GM12892 (cell line): Measurements from ENCODE around the gene CNIH3.

Experiments
- DNase-seq: peaks from one replicate; pipeline ENCODE4 v3.0.0; 2011; ENCODE audit not compliant: insufficient read length
- FAIRE-seq: peaks from 2 replicates; lab custom pipeline; 2011; peaks lifted over from hg19 to GRCh38; lab: Jason Lieb, UNC
- POLR2A ChIP-seq: IDR thresholded peaks from 2 replicates; pipeline ENCODE4 v1.6.1; 2011; ENCODE audit warnings: low read depth, low read length, control low read depth
- POLR2AphosphoS5 ChIP-seq: IDR thresholded peaks from 2 replicates; pipeline ENCODE4 v1.6.1; 2011; ENCODE audit warnings: low read depth, low read length, control low read depth
- TAF1 ChIP-seq: IDR thresholded peaks from 2 replicates; pipeline ENCODE4 v1.6.1; 2011; ENCODE audit warnings: low read depth, mild to moderate bottlenecking, control low read depth, low read length, borderline replicate concordance

Gene CNIH3

GRCh38 chr1:224761245-224761644, 145.1 kb downstream of the CNIH3 start:
- FAIRE-seq (no peak), DNase-seq (no peak)
- TF ChIP-seq POLR2A (no peak), POLR2AphosphoS5 (no peak), TAF1 (no peak)

GRCh38 chr1:224762046-224762445, 145.9 kb downstream of the CNIH3 start:
- DNase-seq (no peak), FAIRE-seq (no peak)
- TF ChIP-seq POLR2AphosphoS5 = no peak
- no peak for TF ChIP-seq POLR2A
- TF ChIP-seq TAF1 = no peak

- FAIRE-seq (no peak), DNase-seq (no peak)
- TF ChIP-seq POLR2A = no peak
- TF ChIP-seq POLR2AphosphoS5 = no peak
- TF ChIP-seq TAF1 = no peak
Observed at GRCh38 chr1:224762701-224763100, 146.6 kb downstream of the CNIH3 start.

GRCh38 chr1:224763126-224763775, 147.1 kb downstream of the CNIH3 start:
- TF ChIP-seq POLR2AphosphoS5 (no peak), POLR2A (no peak), TAF1 (no peak)
- no peak for DNase-seq
- FAIRE-seq = no peak

GRCh38 chr1:224766266-224766665, 150.1 kb downstream of the CNIH3 start:
- TF ChIP-seq POLR2AphosphoS5 (no peak), POLR2A (no peak), TAF1 (no peak)
- FAIRE-seq (no peak), DNase-seq (no peak)

- TF ChIP-seq POLR2AphosphoS5 = no peak
- no peak for TF ChIP-seq TAF1
- no peak for TF ChIP-seq POLR2A
- DNase-seq = no peak
- FAIRE-seq = no peak
Observed at GRCh38 chr1:224767031-224767430, 150.9 kb downstream of the CNIH3 start.

- TF ChIP-seq POLR2AphosphoS5 (no peak), POLR2A (no peak), TAF1 (no peak)
- FAIRE-seq = no peak
- DNase-seq = no peak
Observed at GRCh38 chr1:224767676-224768075, 151.6 kb downstream of the CNIH3 start.

- DNase-seq = no peak
- FAIRE-seq = no peak
- no peak for TF ChIP-seq POLR2A
- no peak for TF ChIP-seq TAF1
- no peak for TF ChIP-seq POLR2AphosphoS5
Observed at GRCh38 chr1:224768971-224769370, 152.9 kb downstream of the CNIH3 start.

GRCh38 chr1:224769452-224770335, 153.6 kb downstream of the CNIH3 start:
- DNase-seq = no peak
- no peak for TF ChIP-seq TAF1
- no peak for TF ChIP-seq POLR2AphosphoS5
- TF ChIP-seq POLR2A = no peak
- FAIRE-seq = no peak

- TF ChIP-seq POLR2AphosphoS5 (no peak), TAF1 (no peak), POLR2A (no peak)
- no peak for FAIRE-seq
Observed at GRCh38 chr1:224770336-224770693, 154.2 kb downstream of the CNIH3 start.

GRCh38 chr1:224773646-224774045, 157.5 kb downstream of the CNIH3 start:
- DNase-seq (no peak), FAIRE-seq (no peak)
- TF ChIP-seq TAF1 (no peak), POLR2AphosphoS5 (no peak), POLR2A (no peak)

More at GRCh38 chr1:224770336-224770693, 154.2 kb downstream of the CNIH3 start:
- no peak for DNase-seq
